GM13977 (cell line): ENCODE measurements around the gene QKI.

Experiments
- DNase-seq: peaks from one replicate; pipeline ENCODE4 v3.0.0; 2012; ENCODE audit warnings: low spot score
- CTCF ChIP-seq: IDR thresholded peaks from 2 replicates; pipeline ENCODE4 v1.5.1; 2012; ENCODE audit warnings: mild to moderate bottlenecking, control low read depth; ENCODE audit not compliant: insufficient read depth; ENCODE audit errors: extremely low read depth, missing control alignments
- in situ Hi-C: fragments of 300-500 bp; cut with MboI; formaldehyde crosslinking; loops from one replicate; pipeline ENCODE4 v1.12.0; 2022; ENCODE audit warnings: low sequenced_read_pairs, low pct_unique_long_range_greater_than_20kb, mixed read lengths, inconsistent platforms; ENCODE audit not compliant: unreplicated experiment

Gene QKI

DNA sequence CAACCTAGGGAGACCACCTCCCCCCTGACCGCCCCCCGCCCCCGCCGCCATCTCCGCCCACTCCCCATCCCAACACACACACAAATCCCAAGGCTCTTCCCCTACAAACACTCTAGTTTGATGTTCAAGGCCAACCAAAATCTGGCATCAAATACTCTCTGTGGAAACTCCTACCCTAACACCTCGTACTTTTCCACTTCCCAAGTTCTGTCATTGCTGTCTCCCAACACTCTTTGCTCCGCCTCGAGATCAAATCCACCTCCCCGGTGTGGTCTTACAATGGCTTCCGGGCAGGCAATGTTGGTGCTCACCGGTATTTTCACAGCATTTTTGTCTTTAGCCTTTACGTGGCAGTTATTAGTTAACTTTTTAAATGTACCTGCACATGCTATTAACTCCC, 4.8 kb upstream of the QKI start:
- in situ Hi-C loops, result no loop called here
- TF ChIP-seq CTCF, result no peak
- no peak for DNase-seq

GRCh38 chr6:163412341-163412740, 2.2 kb upstream of the QKI start:
- no peak for DNase-seq
- in situ Hi-C loops, result no loop called here
- TF ChIP-seq CTCF, result no peak

DNA sequence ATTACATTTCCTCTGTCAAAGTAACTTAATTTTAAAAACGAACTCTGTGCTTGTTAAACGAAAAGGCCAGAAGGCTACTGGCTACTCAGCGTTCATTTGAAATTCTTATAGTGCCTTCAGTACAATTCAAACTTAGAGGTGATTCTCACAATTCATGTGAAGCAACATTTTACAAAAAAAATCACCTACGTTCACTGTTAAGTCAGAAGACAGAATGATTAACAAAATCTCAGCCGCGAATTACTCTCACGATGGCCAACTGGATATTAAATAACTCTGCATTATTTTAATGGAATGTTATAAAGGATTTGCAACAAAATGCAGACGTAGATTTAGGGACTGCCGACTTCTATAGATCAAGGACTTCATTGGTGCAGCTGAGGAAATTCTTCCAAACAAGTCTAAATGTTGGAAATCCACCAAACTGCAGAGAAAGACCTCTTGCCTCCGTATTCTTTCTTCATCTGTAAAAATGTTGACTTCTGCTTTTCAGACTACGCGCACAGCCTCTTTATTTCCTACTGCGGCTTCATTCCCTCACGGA, 1.6 kb upstream of the QKI start:
- in situ Hi-C loops, result no loop called here
- no peak for TF ChIP-seq CTCF
- no peak for DNase-seq

DNA sequence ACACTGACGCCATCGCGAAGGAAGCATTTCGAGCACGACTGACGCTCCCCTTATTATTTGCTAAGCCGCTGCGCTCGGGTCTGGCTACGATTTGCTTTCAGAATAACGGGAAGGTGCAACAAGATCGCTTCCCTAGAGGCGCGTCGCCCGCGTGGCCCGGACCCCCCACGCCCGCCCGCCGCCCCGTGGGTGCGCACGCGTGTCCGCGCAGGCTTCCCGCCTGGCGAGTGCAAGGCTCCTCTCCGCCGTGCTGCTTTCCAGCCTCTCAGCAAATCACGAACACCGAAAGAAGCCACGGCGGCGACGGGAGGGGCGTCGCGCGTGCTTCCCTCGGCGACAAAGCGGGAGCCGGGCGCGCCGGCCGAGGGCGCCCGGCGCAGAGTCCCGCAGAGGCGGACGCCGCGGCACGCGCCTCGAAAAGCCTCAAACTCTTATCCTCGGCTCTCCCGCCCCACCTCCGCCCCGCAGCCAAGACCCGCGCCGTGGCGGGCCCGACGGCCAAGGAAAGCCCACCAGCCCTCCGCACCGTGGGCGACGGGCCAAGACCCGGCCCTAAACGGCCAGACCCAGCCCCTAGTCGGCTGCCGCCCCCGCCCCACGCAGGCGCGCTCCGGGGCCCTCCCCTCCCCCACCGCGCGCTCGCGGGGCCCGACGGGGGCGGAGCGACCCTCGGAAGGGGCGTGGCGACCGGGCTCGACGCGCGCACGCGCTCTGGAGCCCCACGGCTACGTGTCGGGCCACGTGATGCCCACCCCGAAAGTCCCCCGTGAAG, 987 bp upstream of the QKI start:
- in situ Hi-C loops, result no loop called here
- DNase-seq, result peak; percentile 98
- TF ChIP-seq CTCF, result no peak

DNA sequence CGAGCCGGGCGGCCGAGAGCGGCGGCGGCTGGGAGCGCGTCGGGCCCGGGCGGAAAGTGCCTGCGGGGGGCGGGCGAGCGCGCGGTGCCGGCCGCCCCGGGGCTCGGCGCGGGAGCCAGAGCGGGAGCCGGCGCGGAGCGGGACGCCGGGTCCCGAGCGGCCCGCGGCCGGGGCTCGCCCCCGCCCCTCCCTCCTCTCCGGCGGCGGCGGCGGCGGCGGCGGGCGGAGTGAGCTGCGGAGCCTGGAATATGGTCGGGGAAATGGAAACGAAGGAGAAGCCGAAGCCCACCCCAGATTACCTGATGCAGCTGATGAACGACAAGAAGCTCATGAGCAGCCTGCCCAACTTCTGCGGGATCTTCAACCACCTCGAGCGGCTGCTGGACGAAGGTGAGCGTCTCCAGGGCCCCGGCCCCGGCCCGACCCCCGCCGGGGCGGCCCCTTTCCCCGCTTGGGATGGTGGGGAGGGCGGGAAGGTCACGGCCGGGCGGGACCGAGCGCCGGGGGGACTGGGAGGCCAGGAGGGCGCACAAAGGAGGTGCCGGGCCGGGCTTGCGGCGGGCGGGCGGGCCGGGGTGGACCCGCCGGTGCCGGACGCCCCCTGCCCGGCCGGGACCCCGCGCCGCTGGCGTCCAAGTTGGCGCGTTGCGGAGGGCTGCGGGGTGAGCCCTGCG, 565 bp downstream of the QKI start:
- no peak for TF ChIP-seq CTCF
- peak; percentile 65 for DNase-seq
- in situ Hi-C loops, result no loop called here

DNA sequence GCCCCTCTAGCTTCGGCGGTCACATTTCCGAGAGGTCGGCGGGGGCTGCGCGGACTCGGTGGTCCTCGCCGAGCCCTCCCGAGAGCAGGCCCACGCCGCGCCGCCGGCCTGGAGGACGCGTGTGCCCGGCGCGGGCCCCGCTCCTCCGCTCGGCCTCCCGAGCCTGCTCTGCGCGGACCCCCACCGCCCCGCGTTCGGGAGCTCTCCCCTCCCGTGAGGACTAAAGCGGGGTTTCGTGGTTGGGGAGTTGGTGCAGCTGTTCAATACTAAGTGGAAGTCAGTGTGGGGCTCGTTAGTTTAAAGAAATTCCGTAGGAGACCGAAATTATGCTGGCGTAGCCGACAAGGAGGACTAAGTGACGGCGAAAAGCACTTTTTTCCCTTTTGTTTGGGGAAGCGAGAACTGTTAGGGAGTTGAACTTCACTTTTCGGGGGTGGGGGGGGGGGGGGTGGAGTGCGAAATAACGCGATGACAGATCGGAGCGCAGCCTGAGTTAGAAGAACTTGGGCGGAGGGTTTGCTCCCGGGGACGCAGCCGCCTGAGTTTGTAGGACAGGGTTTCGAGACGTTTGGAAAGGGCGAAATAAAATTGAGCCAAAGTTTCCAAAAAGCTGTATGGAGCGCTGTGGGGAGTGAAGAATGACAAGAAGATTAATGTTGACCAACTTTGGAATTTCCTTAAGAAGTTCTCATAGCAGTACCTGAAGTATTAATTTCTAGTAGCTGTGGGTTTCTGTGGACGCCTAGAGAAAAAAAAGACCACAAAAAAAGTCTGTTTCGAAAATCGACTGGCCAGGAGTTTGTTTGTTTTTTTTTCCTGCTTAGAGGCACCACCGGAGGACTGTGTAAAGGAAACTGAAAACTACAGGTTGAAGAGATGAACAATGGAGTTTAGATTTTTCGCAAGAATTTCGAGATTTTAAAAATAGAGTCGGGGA, 1.4 kb downstream of the QKI start:
- peak; percentile 76 for DNase-seq
- in situ Hi-C loops, result no loop called here
- no peak for TF ChIP-seq CTCF
